HEK293 (cell line): ENCODE results near the gene ARHGAP28.

Experiments used
- CTCF ChIA-PET: fragments of 350-600 bp; formaldehyde crosslinking; extraction: SDS; loops from one replicate; lab custom pipeline; 2021; ENCODE audit warnings: antibody characterized with exemption; lab: Yijun Ruan, JAX
- POLR2A ChIA-PET: fragments of 300-600 bp; formaldehyde crosslinking; extraction: SDS; loops from one replicate; lab custom pipeline; 2020; ENCODE audit warnings: antibody characterized with exemption, inconsistent platforms; lab: Yijun Ruan, JAX
- H3K27ac ChIP-seq: fragments of 200-500 bp; sonication (Bioruptor generic); 2 replicates; pipeline ENCODE4 v1.5.1; 2014; ENCODE audit warnings: low read depth, low read length, control low read depth, inconsistent platforms; ENCODE audit errors: extremely low read depth
- H3K36me3 ChIP-seq, 2 experiments: fragments of 200-500 bp in 1 of 2; sonication (Bioruptor generic) in 1 of 2; 1 replicate in 1 of 2; 2 replicates in 1 of 2; pipeline ENCODE4 v1.5.1; 2014 to 2017; ENCODE audit warnings: inconsistent platforms in 2 of 2, low read length in 2 of 2; ENCODE audit not compliant: control insufficient read depth in 2 of 2, insufficient read depth in 1 of 2
- H3K4me1 ChIP-seq: fragments of 200-500 bp; sonication (Bioruptor generic); 2 replicates; pipeline ENCODE4 v1.5.1; 2014; ENCODE audit warnings: mild to moderate bottlenecking, low read length, inconsistent platforms; ENCODE audit not compliant: control insufficient read depth, insufficient read depth
- H3K4me3 ChIP-seq: 2 replicates; pipeline ENCODE4 v1.5.1; 2011; ENCODE audit warnings: low read depth, mild to moderate bottlenecking, control low read depth, low read length, moderate library complexity
- H3K9me3 ChIP-seq: fragments of 200-500 bp; sonication (Bioruptor generic); 2 replicates; pipeline ENCODE4 v1.5.1; 2014; ENCODE audit warnings: low read depth, low read length, inconsistent platforms; ENCODE audit not compliant: control insufficient read depth, insufficient read depth
- BCL11A ChIP-seq: fragments of 450-650 bp; formaldehyde crosslinking; IDR thresholded peaks from 2 replicates; pipeline ENCODE4 v1.5.1; 2016; ENCODE audit warnings: low read depth, missing biosample characterization, missing genetic modification characterization
- SALL2 ChIP-seq: fragments of 450-650 bp; formaldehyde crosslinking; IDR thresholded peaks from 2 replicates; pipeline ENCODE4 v1.5.0; 2017; ENCODE audit warnings: missing biosample characterization, mild to moderate bottlenecking, missing genetic modification characterization, borderline replicate concordance
- SP2 ChIP-seq: fragments of 450-650 bp; formaldehyde crosslinking; IDR thresholded peaks from 2 replicates; pipeline ENCODE4 v1.5.1; 2016; ENCODE audit warnings: missing biosample characterization, missing genetic modification characterization
- ZBTB20 ChIP-seq: fragments of 450-650 bp; formaldehyde crosslinking; IDR thresholded peaks from 2 replicates; pipeline ENCODE4 v1.5.1; 2016; ENCODE audit warnings: missing biosample characterization, missing genetic modification characterization
- ZFP69B ChIP-seq: fragments of 450-650 bp; formaldehyde crosslinking; IDR thresholded peaks from 2 replicates; pipeline ENCODE4 v1.5.1; 2016; ENCODE audit warnings: missing biosample characterization, missing genetic modification characterization
- ZNF146 ChIP-seq: fragments of 450-650 bp; formaldehyde crosslinking; IDR thresholded peaks from 2 replicates; pipeline ENCODE4 v1.5.1; 2016; ENCODE audit warnings: missing biosample characterization, missing genetic modification characterization
- ZNF274 ChIP-seq, 2 experiments: fragments of 200-500 bp in 1 of 2; fragments of 450-650 bp in 1 of 2; sonication (Bioruptor generic) in 1 of 2; formaldehyde crosslinking in 1 of 2; IDR thresholded peaks; 2 replicates each; pipeline versions ENCODE4 v1.5.1 to v1.6.1; 2014 to 2016; ENCODE audit warnings: borderline replicate concordance in 1 of 2, inconsistent platforms in 1 of 2, low read length in 1 of 2, missing biosample characterization in 1 of 2, missing genetic modification characterization in 1 of 2
- ZNF354C ChIP-seq: fragments of 450-650 bp; formaldehyde crosslinking; IDR thresholded peaks from 2 replicates; pipeline ENCODE4 v1.5.1; 2016; ENCODE audit warnings: missing biosample characterization, missing genetic modification characterization, low read depth, borderline replicate concordance
- ZNF561 ChIP-seq: fragments of 450-650 bp; IDR thresholded peaks from 2 replicates; pipeline ENCODE4 v1.5.1; 2018; ENCODE audit warnings: missing biosample characterization, missing genetic modification characterization, borderline replicate concordance
- ZNF624 ChIP-seq: fragments of 450-650 bp; formaldehyde crosslinking; IDR thresholded peaks from 2 replicates; pipeline ENCODE4 v1.5.1; 2017; ENCODE audit warnings: missing biosample characterization, missing genetic modification characterization
- TF ChIP-seq, protein P1 (sequence below): fragments of 450-650 bp; formaldehyde crosslinking; IDR thresholded peaks from 2 replicates; pipeline ENCODE4 v1.5.1; 2017; ENCODE audit warnings: missing biosample characterization, missing genetic modification characterization
- TF ChIP-seq, protein P2 (sequence below): fragments of 450-650 bp; IDR thresholded peaks from 2 replicates; pipeline ENCODE4 v1.5.1; 2018; ENCODE audit warnings: missing biosample characterization, mild to moderate bottlenecking, missing genetic modification characterization
- TF ChIP-seq, protein P3 (sequence below): fragments of 450-650 bp; formaldehyde crosslinking; IDR thresholded peaks from 2 replicates; pipeline ENCODE4 v1.5.0; 2017; ENCODE audit warnings: missing biosample characterization, missing genetic modification characterization, borderline replicate concordance
- TF ChIP-seq, protein P4 (sequence below): fragments of 450-650 bp; formaldehyde crosslinking; IDR thresholded peaks from 2 replicates; pipeline ENCODE4 v1.5.1; 2016; ENCODE audit warnings: missing biosample characterization, missing genetic modification characterization
- TF ChIP-seq, protein P5 (sequence below): fragments of 450-650 bp; formaldehyde crosslinking; IDR thresholded peaks from 2 replicates; pipeline ENCODE4 v1.5.1; 2017; ENCODE audit warnings: missing biosample characterization, missing genetic modification characterization

ARHGAP28 gene

DNA sequence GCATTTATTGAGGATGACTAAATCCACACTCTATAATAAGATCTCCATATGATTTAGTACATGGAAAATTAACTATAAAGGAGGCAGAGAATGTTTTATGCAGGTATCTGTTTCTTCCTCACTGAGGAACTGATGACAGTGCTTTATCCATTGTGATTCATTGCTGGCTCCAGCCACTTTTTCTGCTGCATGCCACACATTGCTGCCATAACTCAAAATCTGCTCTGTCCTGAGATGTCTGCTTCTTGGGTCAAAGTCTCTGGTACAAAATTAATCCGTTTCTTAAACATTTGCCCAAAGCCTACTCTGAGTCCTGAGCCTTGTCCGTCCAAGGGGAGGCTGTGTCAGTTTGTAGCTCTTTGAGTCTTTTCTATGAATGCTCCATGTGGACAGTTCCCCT, 15.5 kb upstream of the ARHGAP28 start (continued):
- TF ChIP-seq ZNF561 (no peak), ZBTB20 (tag by site-specific recombination) (no peak), ZNF354C (tag by site-specific recombination) (no peak)
- TF ChIP-seq, protein P1, sequence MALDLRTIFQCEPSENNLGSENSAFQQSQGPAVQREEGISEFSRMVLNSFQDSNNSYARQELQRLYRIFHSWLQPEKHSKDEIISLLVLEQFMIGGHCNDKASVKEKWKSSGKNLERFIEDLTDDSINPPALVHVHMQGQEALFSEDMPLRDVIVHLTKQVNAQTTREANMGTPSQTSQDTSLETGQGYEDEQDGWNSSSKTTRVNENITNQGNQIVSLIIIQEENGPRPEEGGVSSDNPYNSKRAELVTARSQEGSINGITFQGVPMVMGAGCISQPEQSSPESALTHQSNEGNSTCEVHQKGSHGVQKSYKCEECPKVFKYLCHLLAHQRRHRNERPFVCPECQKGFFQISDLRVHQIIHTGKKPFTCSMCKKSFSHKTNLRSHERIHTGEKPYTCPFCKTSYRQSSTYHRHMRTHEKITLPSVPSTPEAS (tag by site-specific recombination), result no peak
- TF ChIP-seq, protein P2, sequence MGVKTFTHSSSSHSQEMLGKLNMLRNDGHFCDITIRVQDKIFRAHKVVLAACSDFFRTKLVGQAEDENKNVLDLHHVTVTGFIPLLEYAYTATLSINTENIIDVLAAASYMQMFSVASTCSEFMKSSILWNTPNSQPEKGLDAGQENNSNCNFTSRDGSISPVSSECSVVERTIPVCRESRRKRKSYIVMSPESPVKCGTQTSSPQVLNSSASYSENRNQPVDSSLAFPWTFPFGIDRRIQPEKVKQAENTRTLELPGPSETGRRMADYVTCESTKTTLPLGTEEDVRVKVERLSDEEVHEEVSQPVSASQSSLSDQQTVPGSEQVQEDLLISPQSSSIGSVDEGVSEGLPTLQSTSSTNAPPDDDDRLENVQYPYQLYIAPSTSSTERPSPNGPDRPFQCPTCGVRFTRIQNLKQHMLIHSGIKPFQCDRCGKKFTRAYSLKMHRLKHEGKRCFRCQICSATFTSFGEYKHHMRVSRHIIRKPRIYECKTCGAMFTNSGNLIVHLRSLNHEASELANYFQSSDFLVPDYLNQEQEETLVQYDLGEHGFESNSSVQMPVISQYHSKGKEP (tag by site-specific recombination), result no peak
- TF ChIP-seq, all 188 proteins: peak for 0

DNA sequence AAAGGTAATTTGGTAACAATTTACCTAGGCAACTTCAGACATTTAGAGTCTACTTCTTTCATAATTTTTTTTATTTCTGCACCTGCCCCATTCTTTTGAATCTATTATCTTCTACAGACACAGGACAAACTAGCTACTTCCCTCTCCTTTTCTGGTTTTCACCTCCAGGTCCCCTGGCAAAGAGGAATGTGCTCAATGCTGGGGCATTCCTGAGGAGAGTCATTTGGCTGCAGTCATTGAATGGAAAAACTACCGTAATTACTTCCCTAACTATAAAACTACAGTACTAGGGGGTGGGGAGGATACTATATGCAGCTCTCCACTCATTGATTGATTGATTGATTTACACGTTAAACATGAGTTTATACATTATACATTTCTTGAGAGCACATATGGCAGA, 11.2 kb upstream of the ARHGAP28 start:
- TF ChIP-seq, protein P3, sequence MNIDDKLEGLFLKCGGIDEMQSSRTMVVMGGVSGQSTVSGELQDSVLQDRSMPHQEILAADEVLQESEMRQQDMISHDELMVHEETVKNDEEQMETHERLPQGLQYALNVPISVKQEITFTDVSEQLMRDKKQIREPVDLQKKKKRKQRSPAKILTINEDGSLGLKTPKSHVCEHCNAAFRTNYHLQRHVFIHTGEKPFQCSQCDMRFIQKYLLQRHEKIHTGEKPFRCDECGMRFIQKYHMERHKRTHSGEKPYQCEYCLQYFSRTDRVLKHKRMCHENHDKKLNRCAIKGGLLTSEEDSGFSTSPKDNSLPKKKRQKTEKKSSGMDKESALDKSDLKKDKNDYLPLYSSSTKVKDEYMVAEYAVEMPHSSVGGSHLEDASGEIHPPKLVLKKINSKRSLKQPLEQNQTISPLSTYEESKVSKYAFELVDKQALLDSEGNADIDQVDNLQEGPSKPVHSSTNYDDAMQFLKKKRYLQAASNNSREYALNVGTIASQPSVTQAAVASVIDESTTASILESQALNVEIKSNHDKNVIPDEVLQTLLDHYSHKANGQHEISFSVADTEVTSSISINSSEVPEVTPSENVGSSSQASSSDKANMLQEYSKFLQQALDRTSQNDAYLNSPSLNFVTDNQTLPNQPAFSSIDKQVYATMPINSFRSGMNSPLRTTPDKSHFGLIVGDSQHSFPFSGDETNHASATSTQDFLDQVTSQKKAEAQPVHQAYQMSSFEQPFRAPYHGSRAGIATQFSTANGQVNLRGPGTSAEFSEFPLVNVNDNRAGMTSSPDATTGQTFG (tag by site-specific recombination), result no peak
- TF ChIP-seq ZNF624 (no peak), SP2 (no peak), ZFP69B (tag by site-specific recombination) (no peak), ZNF274 (IDR thresholded peaks at IDR 0.05; ENCODE audit: low read length) (no peak), ZNF274 (tag by site-specific recombination; IDR thresholded peaks at IDR 0.05; ENCODE audit: borderline replicate concordance) (no peak), BCL11A (no peak), SALL2 (no peak)
- TF ChIP-seq, protein P4, sequence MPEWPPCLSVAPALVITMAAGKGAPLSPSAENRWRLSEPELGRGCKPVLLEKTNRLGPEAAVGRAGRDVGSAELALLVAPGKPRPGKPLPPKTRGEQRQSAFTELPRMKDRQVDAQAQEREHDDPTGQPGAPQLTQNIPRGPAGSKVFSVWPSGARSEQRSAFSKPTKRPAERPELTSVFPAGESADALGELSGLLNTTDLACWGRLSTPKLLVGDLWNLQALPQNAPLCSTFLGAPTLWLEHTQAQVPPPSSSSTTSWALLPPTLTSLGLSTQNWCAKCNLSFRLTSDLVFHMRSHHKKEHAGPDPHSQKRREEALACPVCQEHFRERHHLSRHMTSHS (tag by site-specific recombination), result no peak
- POLR2A ChIA-PET, result no interaction called here
- no peaks in the 10 kb centered on the region; the same call in 1 of the 2 replicates for H3K4me1 ChIP-seq
- H3K4me3 ChIP-seq, result no peak overlapping the region
- no peaks in the 10 kb centered on the region for H3K9me3 ChIP-seq
- CTCF ChIA-PET, result no interaction called here
- no peaks in the 10 kb centered on the region for H3K36me3 ChIP-seq
- no peak overlapping the region for H3K27ac ChIP-seq

DNA sequence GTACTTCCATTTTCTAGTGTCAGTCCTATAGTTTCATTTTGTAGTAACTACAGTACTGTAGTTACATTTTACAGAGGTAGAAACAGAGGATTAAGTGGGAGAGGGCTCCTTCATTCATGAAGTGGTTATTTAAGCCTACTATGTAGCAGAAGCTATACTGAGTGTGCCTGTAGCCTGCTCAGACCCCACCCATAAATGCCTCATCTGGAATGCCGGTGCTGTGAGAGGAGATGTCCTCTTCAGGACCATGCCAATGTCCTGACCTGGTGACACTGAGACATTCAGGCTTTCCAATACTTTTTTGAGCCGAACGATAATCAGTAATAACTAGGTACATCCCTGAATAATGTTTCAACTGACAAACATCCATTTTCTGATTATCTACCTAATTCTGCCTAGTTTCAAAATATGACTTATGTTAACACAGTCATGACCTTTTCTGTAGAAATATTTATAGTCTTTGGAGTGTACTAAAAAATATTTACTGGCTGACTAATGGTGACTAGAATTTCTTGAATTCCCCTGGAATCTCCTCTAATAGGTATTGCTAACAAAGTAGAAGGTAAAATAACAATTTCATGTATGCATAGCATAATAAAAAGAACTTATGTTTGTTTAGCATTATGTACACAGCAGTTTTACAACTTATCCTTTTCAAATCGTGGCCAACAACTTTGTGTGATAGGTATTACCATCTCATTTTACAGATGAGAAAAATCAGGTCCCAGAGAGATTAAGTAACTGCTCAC, 10.2 kb upstream of the ARHGAP28 start:
- no peak for TF ChIP-seq ZNF146 (tag by site-specific recombination)
- TF ChIP-seq, protein P5, sequence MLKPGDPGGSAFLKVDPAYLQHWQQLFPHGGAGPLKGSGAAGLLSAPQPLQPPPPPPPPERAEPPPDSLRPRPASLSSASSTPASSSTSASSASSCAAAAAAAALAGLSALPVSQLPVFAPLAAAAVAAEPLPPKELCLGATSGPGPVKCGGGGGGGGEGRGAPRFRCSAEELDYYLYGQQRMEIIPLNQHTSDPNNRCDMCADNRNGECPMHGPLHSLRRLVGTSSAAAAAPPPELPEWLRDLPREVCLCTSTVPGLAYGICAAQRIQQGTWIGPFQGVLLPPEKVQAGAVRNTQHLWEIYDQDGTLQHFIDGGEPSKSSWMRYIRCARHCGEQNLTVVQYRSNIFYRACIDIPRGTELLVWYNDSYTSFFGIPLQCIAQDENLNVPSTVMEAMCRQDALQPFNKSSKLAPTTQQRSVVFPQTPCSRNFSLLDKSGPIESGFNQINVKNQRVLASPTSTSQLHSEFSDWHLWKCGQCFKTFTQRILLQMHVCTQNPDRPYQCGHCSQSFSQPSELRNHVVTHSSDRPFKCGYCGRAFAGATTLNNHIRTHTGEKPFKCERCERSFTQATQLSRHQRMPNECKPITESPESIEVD (tag by site-specific recombination), result 0 out of 2 replicates have a peak, but pooled peaks have one; percentile 15
- Histone ChIP-seq H3K36me3 (no peaks in the 10 kb centered on the region), H3K4me3 (no peak overlapping the region), H3K4me1 (no peaks in the 10 kb centered on the region; the same call in 1 of the 2 replicates), H3K27ac (no peak overlapping the region), H3K9me3 (no peaks in the 10 kb centered on the region)
- ChIA-PET CTCF (no interaction called here), POLR2A (no interaction called here)
